PC-9 (cell line): ENCODE measurements around the gene TRAF3.

ENCODE experiments used
- CTCF ChIP-seq: fragments of 200-600 bp; sonication (generic); conservative IDR thresholded peaks from 2 replicates; pipeline ENCODE4 v1.6.1; 2017; ENCODE audit warnings: mixed run types, antibody characterized with exemption, mild to moderate bottlenecking, moderate library complexity
- EZH2 ChIP-seq: fragments of 200-600 bp; sonication (generic); IDR thresholded peaks from 2 replicates; pipeline ENCODE4 v1.8.0; 2017; ENCODE audit warnings: antibody characterized with exemption, low read depth

DNA sequence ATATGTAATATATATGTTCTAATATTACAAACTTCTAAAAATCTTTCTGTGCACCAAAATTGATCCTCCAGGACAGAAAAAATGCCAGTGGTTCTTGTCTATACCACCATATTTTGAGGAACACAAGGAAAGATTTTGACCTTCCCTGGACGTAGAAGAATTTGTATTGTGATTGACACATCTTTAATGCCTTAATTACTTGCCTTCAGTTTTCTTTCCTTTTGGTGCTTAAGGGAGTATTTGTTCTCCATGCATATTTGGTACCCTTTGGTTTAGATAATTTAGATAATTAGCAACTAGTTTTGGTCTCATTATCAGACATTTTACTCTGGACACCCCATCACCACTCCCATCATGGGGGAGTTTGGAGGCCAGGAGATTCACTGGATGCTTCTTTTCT is 27.6 kb downstream of the TRAF3 start:
- TF ChIP-seq CTCF (no peak), EZH2 (no peak)
